Measurements from ENCODE around the gene ATP13A3. TPM values are rescaled to one million over a fixed set of nuclear protein-coding genes. Genes with fewer than 3 reads are reported as not detected.

Gene ATP13A3
- polyA plus RNA-seq, 1 donor from 2014 or later = 4.2 TPM

DNA sequence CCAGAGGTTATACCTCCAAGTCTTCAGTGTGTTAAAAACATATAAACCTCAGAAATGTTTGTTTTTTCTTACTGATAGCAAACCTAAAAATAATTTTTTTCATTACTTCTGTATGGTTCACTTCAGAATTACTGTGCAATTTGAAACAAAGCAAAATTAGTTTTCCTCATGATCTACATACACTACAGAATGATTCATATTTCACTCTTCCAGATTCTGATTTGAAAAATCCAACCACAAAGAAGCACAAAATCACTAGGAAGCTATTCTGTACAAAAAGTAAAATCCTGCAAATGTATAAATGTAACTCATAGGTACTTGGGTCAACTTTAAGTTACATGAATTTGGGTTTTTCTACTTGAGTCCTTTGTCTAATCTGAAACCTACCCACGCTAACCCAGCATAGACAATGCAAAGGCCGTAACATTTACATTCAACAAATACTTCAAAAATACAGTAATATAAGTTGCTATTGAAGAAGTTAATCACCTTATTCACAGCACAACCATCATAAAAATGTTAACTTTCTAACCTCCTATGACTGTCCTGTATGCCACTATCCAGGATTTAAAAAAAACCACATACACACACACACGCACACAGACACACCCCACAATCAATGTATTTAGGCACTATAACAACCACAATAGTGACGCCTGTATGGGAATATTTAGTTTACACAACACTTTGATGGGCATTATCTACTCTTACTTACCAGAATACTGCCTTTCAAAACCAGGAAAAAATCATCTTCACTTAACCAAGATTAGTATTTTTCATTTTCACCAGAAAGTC lies 11.5 kb downstream of the ATP13A3 start:
- no peaks in the 10 kb centered on the region for H3K27me3 Mint-ChIP-seq
- no peak overlapping the region for H3K4me3 Mint-ChIP-seq
- H3K36me3 Mint-ChIP-seq = peaks cover 2% of the 10 kb centered on the region
- peaks cover 9 to 15% (median 10%) of the 10 kb centered on the region in 3 donors for H3K4me1 Mint-ChIP-seq
- no peaks in the 10 kb centered on the region for H3K9me3 Mint-ChIP-seq
- no peak overlapping the region for H3K27ac Mint-ChIP-seq

GRCh38 chr3:194474675-194475074 lies 12.1 kb downstream of the ATP13A3 start:
- Mint-ChIP-seq H3K27ac (no peak overlapping the region), H3K4me3 (no peak overlapping the region), H3K9me3 (no peaks in the 10 kb centered on the region), H3K36me3 (peaks cover 2% of the 10 kb centered on the region), H3K4me1 (peaks cover 7 to 12% (median 10%) of the 10 kb centered on the region in 3 donors), H3K27me3 (no peaks in the 10 kb centered on the region)

DNA sequence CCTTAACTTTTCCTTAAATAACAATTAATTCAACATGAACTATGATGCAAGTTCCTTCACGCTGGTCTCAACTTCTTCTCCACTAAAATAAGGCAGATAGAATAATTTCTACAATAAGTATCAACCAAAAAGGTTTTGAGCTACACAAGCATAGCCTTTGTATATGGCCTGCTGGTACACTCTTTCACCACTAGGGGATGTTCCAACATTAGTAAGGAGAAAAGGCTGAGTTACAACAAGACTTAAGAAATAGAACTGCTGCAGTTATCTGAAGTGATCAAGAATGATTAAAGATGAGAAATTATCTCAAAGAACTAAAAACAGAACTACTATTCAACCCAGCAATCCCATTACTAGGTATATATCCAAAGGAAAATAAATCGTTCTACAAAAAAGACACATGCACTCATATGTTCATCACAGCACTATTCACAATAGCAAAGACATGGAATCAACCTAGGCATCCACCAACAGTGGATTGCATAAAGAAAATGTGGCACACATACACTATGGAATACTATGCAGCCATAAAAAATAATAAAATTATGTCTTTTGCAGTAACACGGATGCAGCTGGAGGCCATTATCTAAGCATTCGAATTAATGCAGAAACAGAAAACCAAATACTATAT lies 14.4 kb downstream of the ATP13A3 start:
- Mint-ChIP-seq H3K4me3 (no peak overlapping the region), H3K4me1 (peaks cover 8 to 12% (median 10%) of the 10 kb centered on the region in 3 donors), H3K9me3 (no peaks in the 10 kb centered on the region), H3K27ac (no peak overlapping the region), H3K36me3 (no peaks in the 10 kb centered on the region), H3K27me3 (no peaks in the 10 kb centered on the region)

DNA sequence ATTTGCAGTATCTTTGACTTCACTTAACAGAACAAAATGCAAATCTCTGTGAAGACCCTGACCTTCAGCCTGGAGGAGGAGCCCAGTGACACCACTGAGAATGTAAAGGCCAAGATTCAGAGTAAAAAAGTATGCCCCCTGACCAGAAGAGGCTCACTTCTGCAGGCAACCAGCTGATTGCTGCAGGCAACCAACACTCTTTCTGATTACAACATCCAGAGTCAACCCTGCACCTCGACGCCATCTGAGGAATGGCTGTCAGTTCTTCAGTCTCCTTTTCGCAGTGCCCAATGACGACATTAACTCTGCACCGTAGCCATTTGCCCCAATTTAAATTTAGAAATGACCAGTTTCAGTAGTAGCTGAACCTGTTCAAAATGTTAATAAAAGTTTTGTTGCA lies 14.9 kb downstream of the ATP13A3 start:
- H3K36me3 Mint-ChIP-seq = no peaks in the 10 kb centered on the region
- H3K27me3 Mint-ChIP-seq = no peaks in the 10 kb centered on the region
- no peak overlapping the region for H3K27ac Mint-ChIP-seq
- H3K9me3 Mint-ChIP-seq = no peaks in the 10 kb centered on the region
- H3K4me1 Mint-ChIP-seq = peaks cover 8 to 15% (median 13%) of the 10 kb centered on the region in 3 donors
- no peak overlapping the region for H3K4me3 Mint-ChIP-seq

DNA sequence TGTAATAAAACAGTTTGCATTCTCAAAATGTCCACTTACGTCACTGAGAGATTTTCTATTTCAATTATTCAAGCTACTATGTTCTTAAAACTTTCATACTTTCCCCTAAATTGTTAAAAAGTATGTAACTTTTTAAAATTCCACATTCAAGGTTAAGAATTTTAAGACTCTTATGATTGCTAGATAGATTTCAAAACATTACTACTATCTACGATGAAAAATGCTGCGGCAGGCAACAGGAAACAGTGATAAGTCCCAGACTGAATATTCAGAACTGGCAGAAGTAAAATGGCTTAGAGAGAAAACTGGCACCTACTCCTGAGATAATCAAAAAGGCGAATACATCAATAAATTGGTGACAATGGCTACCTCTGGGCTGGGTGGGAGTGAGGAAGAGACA lies 16.2 kb downstream of the ATP13A3 start:
- Mint-ChIP-seq H3K27ac (no peak overlapping the region), H3K36me3 (no peaks in the 10 kb centered on the region), H3K4me1 (peaks cover 12 to 18% (median 15%) of the 10 kb centered on the region in 3 donors), H3K9me3 (no peaks in the 10 kb centered on the region), H3K4me3 (no peak overlapping the region), H3K27me3 (no peaks in the 10 kb centered on the region)

- no peak overlapping the region for H3K4me3 Mint-ChIP-seq
- no peaks in the 10 kb centered on the region for H3K27me3 Mint-ChIP-seq
- no peaks in the 10 kb centered on the region for H3K9me3 Mint-ChIP-seq
- H3K4me1 Mint-ChIP-seq = peaks cover 10 to 19% (median 14%) of the 10 kb centered on the region in 3 donors
- H3K27ac Mint-ChIP-seq = no peak overlapping the region
- H3K36me3 Mint-ChIP-seq = peaks cover 1% of the 10 kb centered on the region
Observed at GRCh38 chr3:194469977-194470376, 16.8 kb downstream of the ATP13A3 start.

DNA sequence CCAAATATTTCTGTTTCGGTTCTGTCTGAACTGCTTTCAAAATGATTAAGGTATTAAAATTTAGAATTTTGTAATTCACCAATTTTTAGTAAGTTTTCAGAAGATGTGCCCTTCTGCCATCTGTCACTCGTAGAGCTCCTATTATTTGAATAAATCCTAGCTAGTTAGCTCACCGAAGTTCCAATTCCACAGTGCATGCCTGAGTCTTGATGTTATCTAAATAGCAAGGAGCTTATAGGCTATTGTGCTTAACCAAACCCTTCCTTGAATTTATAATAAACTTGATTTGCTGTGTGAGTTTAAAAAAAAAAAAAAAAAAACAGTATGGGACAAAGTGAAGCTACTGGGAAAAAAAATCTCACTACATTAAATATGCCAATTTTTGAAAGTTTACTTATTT lies 18.7 kb downstream of the ATP13A3 start:
- Mint-ChIP-seq H3K4me3 (no peak overlapping the region), H3K27me3 (no peaks in the 10 kb centered on the region), H3K36me3 (peaks cover 1% of the 10 kb centered on the region), H3K27ac (no peak overlapping the region), H3K4me1 (peaks cover 10 to 23% (median 17%) of the 10 kb centered on the region in 3 donors), H3K9me3 (no peaks in the 10 kb centered on the region)

DNA sequence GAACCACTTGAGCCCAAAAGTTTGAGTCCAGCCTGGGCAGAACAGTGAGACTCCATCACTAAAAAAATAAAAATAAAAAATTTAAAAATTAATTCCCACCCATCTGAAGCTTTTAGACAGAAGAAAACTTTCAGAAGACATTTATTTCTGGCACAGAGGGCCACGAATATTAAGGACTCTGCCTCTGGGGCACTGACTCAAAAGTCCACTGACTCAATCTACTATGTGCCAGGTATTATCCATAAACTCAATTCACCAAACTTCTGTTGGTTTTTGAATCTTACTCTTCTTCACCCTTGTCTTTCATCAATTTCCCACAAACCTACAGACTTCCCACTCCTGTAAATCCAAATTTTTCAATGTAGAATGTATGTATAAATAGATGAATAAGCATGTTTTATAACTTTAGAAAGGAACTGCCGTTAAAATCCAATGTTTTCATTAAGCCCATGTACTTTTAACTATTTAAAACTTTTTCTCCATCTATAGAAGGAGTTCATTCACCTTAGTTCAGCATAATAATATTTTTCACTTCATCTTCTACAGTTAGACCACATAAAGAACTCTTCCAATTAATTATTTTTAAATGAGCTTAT lies 19.9 kb downstream of the ATP13A3 start:
- Mint-ChIP-seq H3K4me3 (no peak overlapping the region), H3K9me3 (no peaks in the 10 kb centered on the region), H3K27me3 (no peaks in the 10 kb centered on the region), H3K36me3 (peaks cover 1% of the 10 kb centered on the region), H3K27ac (no peak overlapping the region), H3K4me1 (peaks cover 8 to 17% (median 13%) of the 10 kb centered on the region in 3 donors)

- Mint-ChIP-seq H3K27ac (no peak overlapping the region), H3K9me3 (no peaks in the 10 kb centered on the region), H3K4me1 (peaks cover 9 to 17% (median 13%) of the 10 kb centered on the region in 3 donors), H3K36me3 (peaks cover 1% of the 10 kb centered on the region), H3K4me3 (peak overlapping the region in 2 of 4 donors; percentile 53 to 70), H3K27me3 (no peaks in the 10 kb centered on the region)
Observed at GRCh38 chr3:194465920-194466570, 20.8 kb downstream of the ATP13A3 start.

DNA sequence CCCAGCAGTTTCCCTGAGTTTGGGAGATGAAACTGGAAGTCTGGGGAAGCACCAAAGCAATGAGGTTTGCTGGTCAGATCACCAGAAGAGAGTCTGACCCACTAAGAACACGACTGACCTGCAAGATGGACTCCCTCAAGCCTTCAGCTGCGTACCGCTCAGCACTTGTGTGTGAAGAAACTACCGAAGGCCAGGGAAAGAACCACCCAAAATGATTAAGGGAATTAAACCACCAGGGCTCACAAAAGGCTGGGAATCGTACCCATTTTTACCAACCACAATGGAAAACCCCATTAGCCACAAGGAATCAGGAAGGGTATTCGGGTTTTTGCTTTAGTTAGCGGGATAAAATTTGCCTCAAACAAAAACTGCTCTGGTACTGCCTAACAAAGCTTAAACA lies 21.6 kb downstream of the ATP13A3 start:
- Mint-ChIP-seq H3K36me3 (peaks cover 1% of the 10 kb centered on the region), H3K4me3 (peak overlapping the region in 1 of 4 donors; percentile 20)

GRCh38 chr3:194464692-194465091 lies 22.1 kb downstream of the ATP13A3 start:
- H3K36me3 Mint-ChIP-seq = peaks cover 1% of the 10 kb centered on the region
- H3K4me3 Mint-ChIP-seq = peak overlapping the region in 1 of 4 donors; percentile 20
- H3K4me1 Mint-ChIP-seq = peaks cover 9 to 17% (median 13%) of the 10 kb centered on the region in 3 donors
- no peaks in the 10 kb centered on the region for H3K9me3 Mint-ChIP-seq
- no peak overlapping the region for H3K27ac Mint-ChIP-seq
- no peaks in the 10 kb centered on the region for H3K27me3 Mint-ChIP-seq

More for the DNA sequence above, 21.6 kb downstream of the ATP13A3 start:
- no peaks in the 10 kb centered on the region for H3K9me3 Mint-ChIP-seq
- H3K27me3 Mint-ChIP-seq = no peaks in the 10 kb centered on the region
- H3K27ac Mint-ChIP-seq = no peak overlapping the region
- H3K4me1 Mint-ChIP-seq = peaks cover 9 to 17% (median 13%) of the 10 kb centered on the region in 3 donors

DNA sequence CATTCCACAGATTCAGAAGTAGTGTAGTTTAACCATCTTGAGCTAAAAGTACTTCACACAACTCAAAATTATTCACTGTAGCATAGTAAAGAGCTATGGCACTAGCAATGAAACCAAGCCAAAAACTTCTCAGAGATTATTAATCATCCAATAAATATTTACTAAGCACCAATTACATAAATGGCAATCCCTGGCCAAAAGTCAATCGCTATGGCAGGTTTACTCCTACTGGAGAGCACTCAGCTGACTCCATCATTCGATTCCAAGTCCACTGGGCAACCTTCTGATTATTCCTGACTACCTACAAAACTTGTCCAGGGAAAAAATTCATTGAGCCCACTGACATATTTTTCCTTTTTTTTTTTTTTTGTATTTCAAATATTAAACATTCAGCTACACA lies 23.9 kb downstream of the ATP13A3 start:
- H3K4me3 Mint-ChIP-seq = no peak overlapping the region
- H3K4me1 Mint-ChIP-seq = peaks cover 8 to 17% (median 13%) of the 10 kb centered on the region in 3 donors
- peaks cover 1% of the 10 kb centered on the region for H3K36me3 Mint-ChIP-seq
- no peaks in the 10 kb centered on the region for H3K27me3 Mint-ChIP-seq
- no peak overlapping the region for H3K27ac Mint-ChIP-seq
- no peaks in the 10 kb centered on the region for H3K9me3 Mint-ChIP-seq

GRCh38 chr3:194460566-194460965 lies 26.2 kb downstream of the ATP13A3 start:
- Mint-ChIP-seq H3K36me3 (peaks cover 1% of the 10 kb centered on the region), H3K27ac (no peak overlapping the region), H3K9me3 (no peaks in the 10 kb centered on the region), H3K4me1 (peaks cover 5 to 7% (median 5%) of the 10 kb centered on the region in 3 donors), H3K27me3 (no peaks in the 10 kb centered on the region), H3K4me3 (no peak overlapping the region)

- H3K4me3 Mint-ChIP-seq = no peak overlapping the region
- H3K9me3 Mint-ChIP-seq = no peaks in the 10 kb centered on the region
- no peak overlapping the region for H3K27ac Mint-ChIP-seq
- peaks cover 3% of the 10 kb centered on the region for H3K36me3 Mint-ChIP-seq
- peaks cover 0 to 5% (median 0%) of the 10 kb centered on the region in 3 donors for H3K4me1 Mint-ChIP-seq
- no peaks in the 10 kb centered on the region for H3K27me3 Mint-ChIP-seq
Observed at GRCh38 chr3:194458131-194458530, 28.7 kb downstream of the ATP13A3 start.

GRCh38 chr3:194455481-194455880 lies 31.3 kb downstream of the ATP13A3 start:
- Mint-ChIP-seq H3K27ac (no peak overlapping the region), H3K36me3 (peaks cover 9% of the 10 kb centered on the region), H3K9me3 (no peaks in the 10 kb centered on the region), H3K4me3 (no peak overlapping the region), H3K4me1 (peaks cover 0 to 3% (median 0%) of the 10 kb centered on the region in 3 donors), H3K27me3 (no peaks in the 10 kb centered on the region)

Data from IgD-negative memory B cell (primary cell).